ENCODE measurements around the gene UBASH3A.

- TF ChIP-seq CTCF (conservative IDR thresholded peaks at IDR 0.05; ENCODE audit: low read length) (no peak), EZH2phosphoT487 (IDR thresholded peaks at IDR 0.05; ENCODE audit: borderline replicate concordance, low read depth, low read length) (no peak)
These were observed 15.2 kb downstream of the UBASH3A start for GRCh38 chr21:42418886-42419285.
